Sigmoid colon (tissue), 4 donors: Measurements from ENCODE around the gene HPS1.

ENCODE experiments used
- EP300 ChIP-seq, 4 donors: sonication (generic); formaldehyde crosslinking; IDR thresholded peaks; one replicate each; pipeline ENCODE4 v1.6.1; 2017; ENCODE audit warnings: antibody characterized with exemption in 4 of 4
- TF ChIP-seq, protein P1 (sequence below), 4 experiments: fragments of 450-650 bp in 3 of 4; fragments of 200-600 bp in 1 of 4; IDR thresholded peaks; one replicate each; pipeline ENCODE4 v1.5.1; 2016 to 2019; ENCODE audit warnings: antibody characterized with exemption in 4 of 4, mild to moderate bottlenecking in 3 of 4, moderate library complexity in 2 of 4

GRCh38 chr10:98470850-98471249 lies 24.1 kb upstream of the HPS1 start:
- TF ChIP-seq, protein P1, sequence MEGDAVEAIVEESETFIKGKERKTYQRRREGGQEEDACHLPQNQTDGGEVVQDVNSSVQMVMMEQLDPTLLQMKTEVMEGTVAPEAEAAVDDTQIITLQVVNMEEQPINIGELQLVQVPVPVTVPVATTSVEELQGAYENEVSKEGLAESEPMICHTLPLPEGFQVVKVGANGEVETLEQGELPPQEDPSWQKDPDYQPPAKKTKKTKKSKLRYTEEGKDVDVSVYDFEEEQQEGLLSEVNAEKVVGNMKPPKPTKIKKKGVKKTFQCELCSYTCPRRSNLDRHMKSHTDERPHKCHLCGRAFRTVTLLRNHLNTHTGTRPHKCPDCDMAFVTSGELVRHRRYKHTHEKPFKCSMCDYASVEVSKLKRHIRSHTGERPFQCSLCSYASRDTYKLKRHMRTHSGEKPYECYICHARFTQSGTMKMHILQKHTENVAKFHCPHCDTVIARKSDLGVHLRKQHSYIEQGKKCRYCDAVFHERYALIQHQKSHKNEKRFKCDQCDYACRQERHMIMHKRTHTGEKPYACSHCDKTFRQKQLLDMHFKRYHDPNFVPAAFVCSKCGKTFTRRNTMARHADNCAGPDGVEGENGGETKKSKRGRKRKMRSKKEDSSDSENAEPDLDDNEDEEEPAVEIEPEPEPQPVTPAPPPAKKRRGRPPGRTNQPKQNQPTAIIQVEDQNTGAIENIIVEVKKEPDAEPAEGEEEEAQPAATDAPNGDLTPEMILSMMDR (IDR thresholded peaks at IDR 0.05), result no peak
- no peak for TF ChIP-seq EP300 (IDR thresholded peaks at IDR 0.05)
